C4-2B (cell line): ENCODE results near the gene AFAP1L2.

Experiments
- CTCF ChIP-seq: fragments of 450-650 bp; conservative IDR thresholded peaks from 2 replicates; pipeline ENCODE4 v1.5.1; 2017; ENCODE audit warnings: mild to moderate bottlenecking
- ZFX ChIP-seq: fragments of 450-650 bp; IDR thresholded peaks from 2 replicates; pipeline ENCODE4 v1.6.1; 2017

- no peak for TF ChIP-seq CTCF
- TF ChIP-seq ZFX, result no peak
Measured at GRCh38 chr10:114274616-114275453, 129.5 kb downstream of the AFAP1L2 start.
